ENCODE data around the gene JUND.

DNA sequence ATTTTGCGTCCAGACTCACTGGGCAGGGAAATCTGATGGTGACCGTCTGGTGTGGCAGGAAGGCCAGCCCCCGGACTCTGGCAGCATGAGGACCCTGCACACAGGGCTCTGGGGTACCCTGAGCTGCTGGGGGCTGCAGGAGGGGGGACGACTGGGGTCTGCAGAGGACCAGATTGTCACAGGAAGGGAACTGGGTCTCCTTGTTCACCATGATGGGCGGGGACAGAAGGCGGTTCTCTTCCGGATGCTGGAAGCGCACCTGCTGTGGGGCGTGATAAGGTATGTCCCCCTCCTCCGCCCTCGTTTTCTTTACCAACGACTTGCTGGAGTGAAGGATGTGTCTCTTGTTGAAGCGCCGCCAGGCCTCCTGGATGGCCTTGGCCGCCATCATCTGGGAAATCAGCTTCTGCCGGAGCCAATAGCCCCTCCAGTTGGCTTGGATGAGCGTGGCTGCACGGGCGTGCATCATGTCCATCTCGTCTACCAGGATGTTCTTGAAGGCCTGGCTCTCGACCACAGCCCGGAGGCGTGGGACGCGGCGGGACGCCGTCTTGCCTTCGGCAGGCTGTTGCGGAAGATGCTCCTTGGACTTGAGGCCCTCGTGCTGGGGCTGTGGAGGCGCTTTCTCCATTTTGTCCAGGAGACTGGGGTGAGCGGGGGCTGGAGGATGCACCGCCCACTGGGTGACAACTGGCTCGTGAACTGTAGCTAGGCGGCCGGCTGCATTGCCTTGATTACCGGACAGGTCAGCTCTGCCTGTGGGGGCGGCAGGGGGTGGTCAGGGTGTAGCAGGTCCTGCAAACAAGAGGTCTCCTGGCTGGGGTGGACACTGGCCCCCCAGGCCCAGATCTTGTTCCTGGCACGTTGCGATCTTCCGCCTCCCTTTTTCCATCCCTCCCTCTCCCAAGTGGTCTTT lies 14.4 kb downstream of the JUND start:
- TF ChIP-seq, protein P1, sequence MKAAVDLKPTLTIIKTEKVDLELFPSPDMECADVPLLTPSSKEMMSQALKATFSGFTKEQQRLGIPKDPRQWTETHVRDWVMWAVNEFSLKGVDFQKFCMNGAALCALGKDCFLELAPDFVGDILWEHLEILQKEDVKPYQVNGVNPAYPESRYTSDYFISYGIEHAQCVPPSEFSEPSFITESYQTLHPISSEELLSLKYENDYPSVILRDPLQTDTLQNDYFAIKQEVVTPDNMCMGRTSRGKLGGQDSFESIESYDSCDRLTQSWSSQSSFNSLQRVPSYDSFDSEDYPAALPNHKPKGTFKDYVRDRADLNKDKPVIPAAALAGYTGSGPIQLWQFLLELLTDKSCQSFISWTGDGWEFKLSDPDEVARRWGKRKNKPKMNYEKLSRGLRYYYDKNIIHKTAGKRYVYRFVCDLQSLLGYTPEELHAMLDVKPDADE (IDR thresholded peaks at IDR 0.05): no peak
- no peak for TF ChIP-seq POLR2AphosphoS5 (IDR thresholded peaks at IDR 0.05; ENCODE audit: low read depth)
- TF ChIP-seq, protein P2, sequence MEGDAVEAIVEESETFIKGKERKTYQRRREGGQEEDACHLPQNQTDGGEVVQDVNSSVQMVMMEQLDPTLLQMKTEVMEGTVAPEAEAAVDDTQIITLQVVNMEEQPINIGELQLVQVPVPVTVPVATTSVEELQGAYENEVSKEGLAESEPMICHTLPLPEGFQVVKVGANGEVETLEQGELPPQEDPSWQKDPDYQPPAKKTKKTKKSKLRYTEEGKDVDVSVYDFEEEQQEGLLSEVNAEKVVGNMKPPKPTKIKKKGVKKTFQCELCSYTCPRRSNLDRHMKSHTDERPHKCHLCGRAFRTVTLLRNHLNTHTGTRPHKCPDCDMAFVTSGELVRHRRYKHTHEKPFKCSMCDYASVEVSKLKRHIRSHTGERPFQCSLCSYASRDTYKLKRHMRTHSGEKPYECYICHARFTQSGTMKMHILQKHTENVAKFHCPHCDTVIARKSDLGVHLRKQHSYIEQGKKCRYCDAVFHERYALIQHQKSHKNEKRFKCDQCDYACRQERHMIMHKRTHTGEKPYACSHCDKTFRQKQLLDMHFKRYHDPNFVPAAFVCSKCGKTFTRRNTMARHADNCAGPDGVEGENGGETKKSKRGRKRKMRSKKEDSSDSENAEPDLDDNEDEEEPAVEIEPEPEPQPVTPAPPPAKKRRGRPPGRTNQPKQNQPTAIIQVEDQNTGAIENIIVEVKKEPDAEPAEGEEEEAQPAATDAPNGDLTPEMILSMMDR (conservative IDR thresholded peaks at IDR 0.05; ENCODE audit: low read depth in 2 of 2): no peak
- TF ChIP-seq ZNF331 (CRISPR knock-in tag; IDR thresholded peaks at IDR 0.05; ENCODE audit: low read depth): no peak
- TF ChIP-seq EZH2phosphoT487 (IDR thresholded peaks at IDR 0.05; ENCODE audit: unreplicated experiment): no peak
- TF ChIP-seq, protein P3, sequence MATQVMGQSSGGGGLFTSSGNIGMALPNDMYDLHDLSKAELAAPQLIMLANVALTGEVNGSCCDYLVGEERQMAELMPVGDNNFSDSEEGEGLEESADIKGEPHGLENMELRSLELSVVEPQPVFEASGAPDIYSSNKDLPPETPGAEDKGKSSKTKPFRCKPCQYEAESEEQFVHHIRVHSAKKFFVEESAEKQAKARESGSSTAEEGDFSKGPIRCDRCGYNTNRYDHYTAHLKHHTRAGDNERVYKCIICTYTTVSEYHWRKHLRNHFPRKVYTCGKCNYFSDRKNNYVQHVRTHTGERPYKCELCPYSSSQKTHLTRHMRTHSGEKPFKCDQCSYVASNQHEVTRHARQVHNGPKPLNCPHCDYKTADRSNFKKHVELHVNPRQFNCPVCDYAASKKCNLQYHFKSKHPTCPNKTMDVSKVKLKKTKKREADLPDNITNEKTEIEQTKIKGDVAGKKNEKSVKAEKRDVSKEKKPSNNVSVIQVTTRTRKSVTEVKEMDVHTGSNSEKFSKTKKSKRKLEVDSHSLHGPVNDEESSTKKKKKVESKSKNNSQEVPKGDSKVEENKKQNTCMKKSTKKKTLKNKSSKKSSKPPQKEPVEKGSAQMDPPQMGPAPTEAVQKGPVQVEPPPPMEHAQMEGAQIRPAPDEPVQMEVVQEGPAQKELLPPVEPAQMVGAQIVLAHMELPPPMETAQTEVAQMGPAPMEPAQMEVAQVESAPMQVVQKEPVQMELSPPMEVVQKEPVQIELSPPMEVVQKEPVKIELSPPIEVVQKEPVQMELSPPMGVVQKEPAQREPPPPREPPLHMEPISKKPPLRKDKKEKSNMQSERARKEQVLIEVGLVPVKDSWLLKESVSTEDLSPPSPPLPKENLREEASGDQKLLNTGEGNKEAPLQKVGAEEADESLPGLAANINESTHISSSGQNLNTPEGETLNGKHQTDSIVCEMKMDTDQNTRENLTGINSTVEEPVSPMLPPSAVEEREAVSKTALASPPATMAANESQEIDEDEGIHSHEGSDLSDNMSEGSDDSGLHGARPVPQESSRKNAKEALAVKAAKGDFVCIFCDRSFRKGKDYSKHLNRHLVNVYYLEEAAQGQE (IDR thresholded peaks at IDR 0.05; ENCODE audit: unreplicated experiment): no peak
